HG03432 (cell line): Measurements from ENCODE around the gene LGALS4.
"Not testable (repeated sequence)": the region's sequence is repeated elsewhere in the genome, so short reads cannot be mapped to it uniquely, and the experiment has no call there.

Experiments
- ATAC-seq: cut with Tn5 transposase; IDR thresholded peaks from one replicate; pipeline ENCODE4 v1.9.1; 2021; ENCODE audit warnings: mild to moderate bottlenecking, moderate library complexity; ENCODE audit not compliant: unreplicated experiment

LGALS4 gene

GRCh38 chr19:38825936-38826335 is 13.2 kb upstream of the LGALS4 start:
- ATAC-seq = not testable (repeated sequence)

- ATAC-seq = not testable (repeated sequence)
These were observed 8.6 kb upstream of the LGALS4 start for GRCh38 chr19:38821230-38821825.

GRCh38 chr19:38819231-38819920 is 6.6 kb upstream of the LGALS4 start:
- ATAC-seq = no peak

- ATAC-seq = no peak
These were observed 4.3 kb upstream of the LGALS4 start for GRCh38 chr19:38817081-38817480.

- ATAC-seq = no peak
These were observed 3.5 kb upstream of the LGALS4 start for GRCh38 chr19:38816131-38816750.

- ATAC-seq = no peak
These were observed 2.6 kb upstream of the LGALS4 start for GRCh38 chr19:38815059-38816001.

GRCh38 chr19:38813932-38814331 is 1.2 kb upstream of the LGALS4 start:
- not testable (repeated sequence) for ATAC-seq

- no peak for ATAC-seq
These were observed 578 bp upstream of the LGALS4 start for GRCh38 chr19:38813323-38813722.

- no peak for ATAC-seq
These were observed 520 bp downstream of the LGALS4 start for GRCh38 chr19:38812009-38812840.

GRCh38 chr19:38809592-38810252 is 3.0 kb downstream of the LGALS4 start:
- ATAC-seq = no peak

- no peak for ATAC-seq
These were observed 4.0 kb downstream of the LGALS4 start for GRCh38 chr19:38808741-38809140.

- ATAC-seq = not testable (repeated sequence)
These were observed 5.2 kb downstream of the LGALS4 start for GRCh38 chr19:38807374-38808098.

- ATAC-seq = no peak
These were observed 6.4 kb downstream of the LGALS4 start for GRCh38 chr19:38806371-38806770.

GRCh38 chr19:38805180-38805579 is 7.6 kb downstream of the LGALS4 start:
- no peak for ATAC-seq

GRCh38 chr19:38803543-38803942 is 9.2 kb downstream of the LGALS4 start:
- ATAC-seq = no peak

- no peak for ATAC-seq
These were observed 11.2 kb downstream of the LGALS4 start for GRCh38 chr19:38801359-38802095.

- ATAC-seq = no peak
These were observed 12.0 kb downstream of the LGALS4 start for GRCh38 chr19:38800577-38801347.

GRCh38 chr19:38799104-38799503 is 13.6 kb downstream of the LGALS4 start:
- no peak for ATAC-seq
